TTC549 (cell line): ENCODE measurements around the gene MRPL9.

Source experiments
- FAIRE-seq: peaks from 2 replicates; lab custom pipeline; 2012; peaks lifted over from hg19 to GRCh38; lab: Jason Lieb, UNC

The MRPL9 gene

DNA sequence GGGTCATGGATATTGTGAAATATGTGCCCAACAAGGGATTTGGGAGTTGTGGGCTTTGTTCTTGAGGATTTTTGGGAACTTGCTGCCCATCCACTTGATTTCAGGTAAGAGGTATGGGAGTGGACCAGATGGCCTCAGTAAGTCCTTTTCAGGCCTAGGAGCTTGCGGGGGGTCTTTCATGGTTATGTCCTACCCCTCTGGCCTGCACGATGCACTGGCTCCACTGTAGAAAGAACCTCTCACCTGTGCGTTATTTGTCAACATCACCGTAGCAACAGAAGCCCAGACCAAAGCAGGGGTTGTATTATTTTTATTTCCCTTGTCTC is 33.4 kb downstream of the MRPL9 start:
- FAIRE-seq: no peak

DNA sequence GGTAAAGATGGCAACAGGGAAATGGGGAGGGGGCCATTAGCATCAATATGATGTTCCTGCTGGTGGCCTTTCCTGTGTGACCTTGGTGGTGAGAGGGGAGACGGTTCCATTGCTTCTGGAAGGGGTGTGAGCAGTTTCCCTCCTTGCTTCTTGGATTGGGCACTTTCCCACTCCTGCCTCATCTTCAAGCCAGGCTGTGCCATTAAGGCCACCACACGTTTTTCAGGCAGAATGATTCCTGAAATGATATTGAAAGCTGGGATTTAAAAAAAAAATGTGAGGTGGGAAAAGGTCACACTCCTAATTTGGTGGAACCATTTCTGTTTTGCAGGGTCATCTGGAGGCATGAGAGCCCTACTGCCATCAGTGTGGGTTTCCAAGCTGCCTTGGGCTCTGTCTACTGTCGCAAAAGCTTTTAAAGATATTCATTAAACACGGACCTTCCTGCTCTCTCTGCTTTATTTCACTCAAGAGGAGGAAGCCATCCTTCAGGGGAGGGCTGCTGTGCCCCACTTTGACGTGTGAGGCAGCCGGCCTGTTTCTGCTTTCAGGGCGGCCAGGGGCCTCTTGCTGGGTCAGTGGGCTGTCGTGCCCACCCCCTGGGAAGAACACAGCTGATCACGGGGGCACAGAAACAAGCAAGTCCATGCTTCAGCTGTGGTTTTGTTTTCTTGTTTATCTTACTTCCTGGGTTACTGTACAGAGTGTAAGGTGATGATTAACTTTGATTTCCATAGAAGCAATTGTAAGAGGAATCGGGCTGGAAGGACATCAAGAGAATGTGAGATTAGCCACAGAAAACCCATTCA is 33.9 kb downstream of the MRPL9 start:
- no peak for FAIRE-seq

- FAIRE-seq: no peak
Measured at GRCh38 chr1:151728151-151729054, 34.9 kb downstream of the MRPL9 start.

DNA sequence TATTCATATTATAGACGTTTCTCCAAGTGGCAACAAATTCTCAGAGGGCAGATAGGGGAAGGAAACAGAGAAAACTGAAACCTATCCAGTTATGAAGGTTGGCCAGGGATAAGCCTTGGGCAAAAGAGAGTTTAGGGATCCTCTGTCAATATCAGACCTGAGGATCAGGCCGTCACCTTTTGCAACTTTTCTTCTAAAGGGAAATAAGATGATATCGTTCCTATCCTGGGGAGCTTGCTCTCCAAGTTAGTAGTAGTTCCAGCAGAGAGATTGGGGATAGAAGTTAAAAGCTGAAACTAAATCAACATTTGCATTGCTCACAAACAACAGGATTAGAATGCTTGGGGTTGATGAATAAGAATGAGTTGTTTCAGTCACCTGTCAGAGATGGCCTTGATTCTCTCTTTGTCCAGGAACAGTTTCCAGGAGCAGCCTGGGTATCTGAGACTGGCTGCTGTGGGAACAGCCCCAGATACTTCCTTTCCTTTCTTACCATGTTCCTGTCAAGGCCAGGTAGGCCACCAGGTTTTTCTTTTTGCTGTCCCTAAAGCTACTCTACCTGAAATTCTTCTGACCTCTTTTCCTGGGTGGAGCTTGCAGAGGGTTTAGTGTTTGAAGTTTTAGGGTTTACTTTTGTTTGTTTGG is 39.4 kb downstream of the MRPL9 start:
- FAIRE-seq: no peak

DNA sequence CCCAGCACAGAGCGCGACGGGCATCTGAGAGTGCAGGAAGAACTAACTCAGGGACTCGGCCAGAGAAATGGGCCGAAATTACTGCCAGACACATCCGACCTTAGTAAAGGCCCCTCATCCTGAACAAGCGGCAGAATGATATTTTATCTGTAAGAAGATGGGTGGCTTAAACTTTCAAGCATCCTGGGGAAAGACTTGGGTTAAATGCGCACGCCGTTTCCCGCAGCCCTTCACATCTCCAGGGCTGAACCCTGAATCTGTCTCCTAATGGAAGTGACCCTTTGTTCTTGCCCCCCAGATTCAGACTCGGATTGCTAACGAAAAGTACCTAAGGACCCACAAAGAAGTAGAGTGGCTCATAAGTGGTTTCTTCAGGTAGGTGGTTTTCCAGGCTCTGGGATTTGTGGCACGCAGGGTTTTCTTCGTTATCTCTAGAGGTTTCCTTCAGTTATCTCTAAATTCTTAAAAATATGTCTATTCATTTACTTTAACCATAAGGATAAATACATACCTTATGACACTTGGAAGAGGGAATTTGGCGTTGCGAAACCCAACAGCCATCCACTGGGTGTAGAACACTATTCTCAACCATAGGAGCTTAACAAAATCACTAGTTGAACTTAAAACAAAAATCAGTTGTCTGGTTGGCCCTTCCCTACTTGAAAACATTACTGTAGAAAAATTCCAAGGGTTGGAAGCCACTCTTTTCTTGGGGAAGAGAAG is 41.3 kb downstream of the MRPL9 start:
- FAIRE-seq: no peak

DNA sequence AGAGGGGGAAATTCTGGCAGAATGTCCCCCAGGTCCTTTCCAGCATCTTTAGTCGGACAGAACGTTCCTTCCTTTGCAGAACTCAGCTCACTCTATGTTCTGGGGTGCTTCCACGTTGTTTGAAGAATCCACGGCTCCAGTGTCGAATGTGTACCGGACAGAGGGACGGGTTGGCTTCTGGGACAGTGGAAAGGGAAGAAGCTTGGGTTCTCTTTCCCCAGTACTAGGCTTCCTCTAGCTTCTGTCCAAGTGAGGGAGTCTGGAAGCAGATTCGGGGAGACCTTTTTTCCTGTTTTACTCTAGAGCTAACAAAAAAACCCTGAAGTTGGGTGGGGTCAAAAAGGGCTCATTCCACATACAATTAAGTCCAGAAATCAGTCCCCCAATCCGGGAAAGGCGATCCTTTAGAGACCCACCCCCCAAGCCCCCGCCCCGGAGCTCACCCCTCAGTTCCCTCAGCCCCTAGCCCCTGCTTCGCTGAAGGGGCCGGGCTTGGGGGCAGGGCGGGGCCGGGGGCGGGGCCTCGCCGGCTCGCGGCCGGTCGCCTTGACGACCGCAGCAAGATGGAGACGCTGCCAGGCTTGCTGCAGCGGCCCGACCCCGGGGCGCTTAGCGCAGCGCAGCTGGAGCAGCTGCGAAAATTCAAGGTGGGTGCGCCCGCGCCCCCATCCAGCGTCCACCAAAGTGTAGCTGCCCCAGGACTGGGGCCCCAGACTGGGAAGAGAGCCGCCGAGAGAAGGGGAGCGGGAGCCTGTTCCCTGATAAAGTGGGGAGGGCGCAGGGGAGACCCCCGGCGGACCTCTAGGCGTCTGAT is 42.1 kb downstream of the MRPL9 start, which contains the start of gene RIIAD1:
Gene RIIAD1, plus strand, starts transcription at position 549 of the 814 bp plus-strand sequence. Its CDS starts 15 bp downstream, at position 564.
- no peak for FAIRE-seq

- no peak for FAIRE-seq
Measured at GRCh38 chr1:151720554-151720953, 42.7 kb downstream of the MRPL9 start.

- no peak for FAIRE-seq
Measured at GRCh38 chr1:151720125-151720524, 43.2 kb downstream of the MRPL9 start.

DNA sequence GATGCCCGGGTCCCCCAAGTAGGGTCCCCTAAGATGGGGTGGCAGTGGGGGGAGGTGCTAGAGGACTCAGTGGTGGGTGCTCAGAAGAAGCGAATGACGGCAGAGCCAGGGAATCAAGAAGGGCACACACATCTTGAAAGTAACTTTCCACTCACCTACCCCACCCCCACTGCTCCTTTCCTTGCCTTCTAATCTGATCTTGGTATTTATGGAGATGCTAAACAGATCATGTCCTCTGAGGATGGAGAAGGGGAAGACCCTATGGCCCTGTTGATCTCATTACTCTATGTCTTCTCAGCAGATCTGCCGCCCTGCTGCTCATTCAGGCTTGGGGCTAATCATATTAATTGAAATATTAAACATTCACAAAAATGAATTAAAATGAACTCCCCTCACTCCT is 44.6 kb downstream of the MRPL9 start:
- no peak for FAIRE-seq

- FAIRE-seq: no peak
Measured at GRCh38 chr1:151718011-151718431, 45.3 kb downstream of the MRPL9 start.

DNA sequence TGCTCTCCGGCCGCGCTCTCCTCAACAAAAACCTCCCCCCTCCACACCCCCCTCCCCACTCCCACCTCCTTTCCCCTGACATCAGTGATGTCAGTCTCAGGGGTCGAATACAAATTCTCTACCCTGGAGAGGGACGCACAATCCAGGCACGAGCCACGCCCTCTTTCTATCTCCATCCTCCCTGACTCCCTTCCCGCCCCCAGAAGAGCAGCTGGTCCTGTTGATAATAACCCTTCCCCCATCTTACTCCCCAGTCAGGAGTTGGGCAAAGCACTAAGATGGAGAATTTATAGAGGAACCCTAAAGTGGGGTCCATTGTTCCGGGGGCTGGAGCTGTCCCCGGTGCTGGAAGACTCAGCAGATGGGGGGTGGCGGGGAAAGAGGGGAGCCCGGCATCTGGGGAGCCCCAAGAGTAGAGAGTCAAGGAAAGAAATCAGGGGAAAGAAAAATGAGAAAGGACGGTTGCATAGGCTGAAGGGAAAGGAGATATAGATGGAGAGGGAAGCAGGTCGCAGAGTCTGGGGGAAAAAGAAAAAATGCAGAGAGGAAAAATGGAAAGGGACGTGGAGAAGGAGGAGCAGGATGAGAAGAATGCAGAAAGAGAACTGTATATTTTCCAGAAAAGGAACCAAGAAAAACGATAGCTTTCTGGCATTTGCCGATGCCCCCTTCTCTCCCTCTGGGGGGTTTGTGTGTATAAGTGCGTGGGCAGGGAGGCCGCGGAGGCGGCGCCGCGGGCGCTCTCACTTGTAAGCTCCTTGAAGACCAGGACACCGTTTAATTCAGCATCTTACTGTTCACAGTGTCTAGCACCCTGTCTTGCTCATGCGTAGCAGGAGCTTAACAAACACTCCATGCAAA is 46.3 kb downstream of the MRPL9 start, which contains the start of gene CELF3:
Gene CELF3, minus strand, starts transcription at position 33 of the 861 bp plus-strand sequence. CDS start 783 bp downstream, outside the sequence.
- FAIRE-seq: no peak

GRCh38 chr1:151716405-151716762 is 46.9 kb downstream of the MRPL9 start:
- FAIRE-seq: no peak

- FAIRE-seq: no peak
Measured at GRCh38 chr1:151715726-151716404, 47.4 kb downstream of the MRPL9 start.

DNA sequence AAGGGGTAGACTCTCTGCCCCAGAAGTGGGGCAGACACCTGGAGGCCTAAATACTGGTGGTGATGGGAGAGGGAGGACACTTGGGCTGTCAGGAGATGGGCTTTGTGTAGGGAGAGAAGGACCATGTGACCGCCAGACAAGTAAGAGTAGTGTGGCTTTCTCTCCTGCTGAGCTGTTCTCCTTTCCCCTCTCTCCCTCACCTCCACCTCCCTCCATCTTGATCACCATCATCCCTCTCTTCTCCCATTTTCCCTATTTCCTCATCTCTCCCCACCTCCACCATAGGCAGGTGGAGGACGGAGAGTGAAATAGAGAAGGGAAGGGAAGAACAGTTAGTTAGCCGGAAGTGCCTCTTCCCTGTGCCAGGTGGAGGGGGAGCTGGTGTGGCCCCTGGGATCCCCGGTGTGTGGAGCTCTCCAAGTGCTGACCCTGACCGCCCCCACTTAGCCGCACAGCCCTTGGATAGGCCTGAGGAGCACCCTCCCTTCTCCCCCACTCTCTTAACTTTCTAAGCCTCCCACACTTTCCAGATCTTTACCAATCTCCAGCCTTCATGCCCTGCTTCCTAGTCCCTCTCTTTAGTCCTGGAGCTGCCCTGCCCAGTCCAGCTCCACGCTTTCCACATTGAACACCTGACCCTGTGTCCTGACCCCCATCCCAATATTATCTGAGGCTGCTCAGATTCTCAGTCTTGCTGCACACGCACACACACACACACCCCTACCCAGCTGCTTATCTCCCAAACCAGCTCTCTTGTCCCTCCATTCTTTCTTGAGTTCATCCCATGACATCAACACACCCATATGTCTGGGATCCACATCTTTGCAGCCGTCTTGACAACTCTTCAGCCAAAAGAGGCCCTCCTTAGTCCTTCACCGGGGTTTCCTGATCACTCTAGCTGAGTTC is 48.2 kb downstream of the MRPL9 start:
- no peak for FAIRE-seq

DNA sequence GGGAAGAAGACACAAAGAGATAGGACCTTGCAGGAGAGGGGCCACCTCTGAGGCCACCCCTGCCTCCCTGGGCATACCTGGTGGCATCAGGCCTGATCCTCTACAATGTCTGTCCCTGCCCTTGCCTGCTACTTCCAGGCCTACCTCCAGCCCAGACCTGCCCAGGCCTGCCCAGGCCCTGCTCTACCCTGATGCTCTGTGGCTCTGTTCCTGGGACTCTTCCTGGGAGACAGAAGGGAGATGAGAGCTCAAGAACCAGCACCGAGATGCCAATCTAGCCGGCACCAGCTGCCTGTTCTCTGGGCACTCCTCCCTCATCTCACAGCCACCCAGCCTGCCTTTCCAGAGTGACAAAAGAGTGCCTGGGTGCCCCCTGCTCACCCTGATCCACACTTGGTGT is 49.4 kb downstream of the MRPL9 start:
- no peak for FAIRE-seq

- FAIRE-seq: no peak
Measured at GRCh38 chr1:151713044-151713443, 50.3 kb downstream of the MRPL9 start.

DNA sequence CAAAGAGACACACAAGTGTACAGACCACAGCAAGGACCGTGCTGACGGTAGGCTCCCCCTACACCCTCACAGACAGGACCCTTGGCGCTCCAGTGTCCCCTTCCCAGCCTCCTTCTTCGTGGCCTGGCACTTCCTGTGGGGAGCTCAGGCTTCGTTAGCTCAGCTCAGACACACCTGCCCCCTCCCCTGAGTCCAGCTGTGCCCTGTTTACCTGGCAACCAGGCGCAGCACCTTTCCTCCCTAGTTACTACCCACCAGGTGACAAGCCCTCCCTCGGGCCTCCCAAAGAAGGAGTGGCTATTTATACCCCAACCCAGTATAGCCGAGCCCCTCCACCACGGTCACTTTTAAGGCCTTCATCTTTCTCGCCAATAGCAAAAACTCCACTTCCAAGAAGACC is 51.3 kb downstream of the MRPL9 start:
- FAIRE-seq: no peak

- FAIRE-seq: no peak
Measured at GRCh38 chr1:151711044-151711800, 52.1 kb downstream of the MRPL9 start.
